Cardiac muscle cell (in vitro differentiated cells and primary cell): Measurements from ENCODE around the gene DLG4. TPM values are rescaled to one million over a fixed set of nuclear protein-coding genes. Genes with fewer than 3 reads are reported as not detected.

Experiments used
- DNase-seq, 2 donors: peaks; one replicate each; pipeline versions ENCODE4 v3.0.0 to v3.0.0-alpha.2; 2010 to 2017; ENCODE audit warnings: low read depth in 1 of 2, low spot score in 1 of 2
- H3K27ac ChIP-seq: fragments of 200-600 bp; sonication (generic); 2 replicates; pipeline ENCODE4 v1.5.1; 2016
- H3K27me3 ChIP-seq: fragments of 200-600 bp; sonication (generic); 2 replicates; pipeline ENCODE4 v1.6.0; 2016; ENCODE audit warnings: control low read depth
- H3K36me3 ChIP-seq: fragments of 200-600 bp; sonication (generic); 2 replicates; pipeline ENCODE4 v1.5.1; 2016; ENCODE audit warnings: control low read depth
- H3K4me1 ChIP-seq: fragments of 200-600 bp; sonication (generic); 2 replicates; pipeline ENCODE4 v1.8.1; 2017; ENCODE audit warnings: low read depth, mild to moderate bottlenecking, mixed run types
- H3K4me3 ChIP-seq: fragments of 200-600 bp; sonication (generic); 2 replicates; pipeline ENCODE4 v1.5.1; 2016; ENCODE audit warnings: mild to moderate bottlenecking
- H3K9me3 ChIP-seq: fragments of 200-600 bp; sonication (generic); 2 replicates; pipeline ENCODE4 v1.5.1; 2017; ENCODE audit warnings: low read depth, mild to moderate bottlenecking, control low read depth
- polyA plus RNA-seq: library from polyadenylated mRNA; unstranded; fragments of >200 nt; fragmentation: Nextera tagmentation; extraction: Ambion mirVana; gene quantifications from 2 replicates; pipeline ENCODE4 v1.2.1, GENCODE V29; 2016
- total RNA-seq: library from RNA; depleted of rRNA; stranded (reverse); fragments of >200 nt; gene quantifications from 2 replicates; pipeline ENCODE4 v1.2.3, GENCODE V29; 2016
- TF ChIP-seq, protein P1 (sequence below): IDR thresholded peaks from 2 replicates; pipeline ENCODE4 v1.5.1; 2012; ENCODE audit warnings: low read depth, mild to moderate bottlenecking, low read length

DLG4 gene
- total and polyA plus RNA-seq, 2 experiments from 2014 or later, result 6.8 to 40.6 TPM

DNA sequence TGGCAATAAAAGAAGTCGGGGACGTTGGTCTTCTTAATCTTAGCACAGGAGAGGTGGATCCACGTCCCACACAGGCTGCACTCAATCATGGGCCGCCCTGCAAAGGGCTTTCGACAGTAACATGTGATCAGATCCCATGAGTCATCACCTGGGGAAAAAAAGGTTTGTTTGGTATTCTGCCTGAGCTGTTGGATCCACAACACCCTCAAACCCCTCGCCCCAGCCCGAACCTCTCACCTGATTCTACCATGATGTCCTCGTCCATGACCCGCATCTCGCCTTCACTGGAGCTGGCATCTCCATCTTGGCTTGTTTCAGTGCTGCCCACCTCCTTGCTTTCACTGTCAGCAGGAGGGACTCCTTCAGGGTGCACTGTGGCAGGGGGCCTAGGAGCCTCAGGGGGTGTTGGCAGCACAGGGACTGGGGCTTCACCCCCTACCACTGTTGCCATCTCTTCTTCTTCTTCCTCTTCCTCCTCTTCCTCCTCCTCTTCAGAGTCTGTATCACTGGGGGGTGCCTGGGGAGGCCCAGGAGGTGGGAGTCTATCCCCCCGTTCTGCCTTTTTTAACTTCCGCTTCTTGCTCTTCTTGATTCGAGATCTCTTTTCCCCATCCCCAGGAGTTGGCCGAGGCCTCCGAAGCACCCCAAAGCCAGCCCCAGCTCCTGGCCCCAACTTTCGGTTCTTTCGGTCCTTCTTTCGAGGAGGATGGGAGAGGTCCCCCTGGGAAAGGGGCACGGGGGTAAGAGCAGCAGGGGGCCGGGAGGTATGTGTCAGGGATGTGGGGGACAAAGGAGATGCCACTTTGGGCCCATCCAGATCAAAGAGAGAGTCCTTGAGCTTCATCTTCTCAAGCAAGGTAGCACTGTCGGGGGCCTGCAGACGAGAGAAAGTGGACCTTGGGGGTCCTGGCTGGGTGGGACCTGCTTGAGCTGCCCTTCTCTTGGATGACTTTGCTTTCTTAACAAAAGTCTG is 16.3 kb upstream of the DLG4 start:
- DNase-seq, result peak in 1 of 2 donors; percentile 36
- Histone ChIP-seq H3K27ac (peak overlapping the region; percentile 83), H3K27me3 (no peaks in the 10 kb centered on the region), H3K9me3 (no peaks in the 10 kb centered on the region), H3K4me1 (peaks cover 18% of the 10 kb centered on the region), H3K36me3 (peaks cover 6% of the 10 kb centered on the region), H3K4me3 (no peak overlapping the region)
- TF ChIP-seq, protein P1, sequence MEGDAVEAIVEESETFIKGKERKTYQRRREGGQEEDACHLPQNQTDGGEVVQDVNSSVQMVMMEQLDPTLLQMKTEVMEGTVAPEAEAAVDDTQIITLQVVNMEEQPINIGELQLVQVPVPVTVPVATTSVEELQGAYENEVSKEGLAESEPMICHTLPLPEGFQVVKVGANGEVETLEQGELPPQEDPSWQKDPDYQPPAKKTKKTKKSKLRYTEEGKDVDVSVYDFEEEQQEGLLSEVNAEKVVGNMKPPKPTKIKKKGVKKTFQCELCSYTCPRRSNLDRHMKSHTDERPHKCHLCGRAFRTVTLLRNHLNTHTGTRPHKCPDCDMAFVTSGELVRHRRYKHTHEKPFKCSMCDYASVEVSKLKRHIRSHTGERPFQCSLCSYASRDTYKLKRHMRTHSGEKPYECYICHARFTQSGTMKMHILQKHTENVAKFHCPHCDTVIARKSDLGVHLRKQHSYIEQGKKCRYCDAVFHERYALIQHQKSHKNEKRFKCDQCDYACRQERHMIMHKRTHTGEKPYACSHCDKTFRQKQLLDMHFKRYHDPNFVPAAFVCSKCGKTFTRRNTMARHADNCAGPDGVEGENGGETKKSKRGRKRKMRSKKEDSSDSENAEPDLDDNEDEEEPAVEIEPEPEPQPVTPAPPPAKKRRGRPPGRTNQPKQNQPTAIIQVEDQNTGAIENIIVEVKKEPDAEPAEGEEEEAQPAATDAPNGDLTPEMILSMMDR, result no peak

DNA sequence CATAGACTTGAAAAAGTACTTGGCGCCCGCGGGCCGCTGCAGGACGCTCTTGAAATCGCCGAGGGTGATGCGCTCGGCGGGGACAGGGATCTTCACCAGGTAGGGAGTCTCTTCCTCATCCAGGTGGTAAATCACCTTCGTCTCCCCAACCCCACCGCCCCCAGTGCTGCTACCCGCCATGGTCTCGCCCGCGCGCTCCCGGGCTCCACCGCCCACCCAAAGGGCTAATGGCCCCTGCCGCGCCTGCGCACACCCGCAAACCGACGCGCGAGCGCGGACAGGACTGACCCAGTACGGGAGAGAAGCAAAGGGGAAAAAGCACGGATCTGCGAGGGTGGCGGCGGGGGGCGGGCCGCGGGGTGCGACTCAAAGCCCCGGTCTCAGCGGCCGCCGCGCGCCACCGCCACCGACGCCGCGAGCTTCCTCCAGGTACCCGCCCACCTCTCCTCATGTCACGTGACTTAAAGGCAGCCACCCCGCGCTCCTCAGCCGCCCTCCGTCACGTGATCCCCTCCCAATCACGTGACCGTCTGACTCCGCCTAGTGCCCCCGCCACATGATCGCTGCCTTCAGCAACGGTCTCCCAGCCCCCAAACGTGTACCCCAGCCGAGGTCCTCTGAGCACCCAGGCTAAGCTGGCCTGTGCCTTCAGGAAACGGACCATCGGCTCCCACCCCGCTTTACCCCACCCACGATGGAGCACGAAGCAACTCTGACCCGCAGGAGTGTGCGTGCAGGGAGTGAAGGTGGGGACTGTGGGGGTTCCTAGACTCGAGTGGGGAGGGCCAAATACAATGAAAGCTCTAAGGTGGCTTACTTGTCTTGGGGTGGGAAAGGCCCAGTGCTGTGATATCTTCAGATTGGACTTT is 14.7 kb upstream of the DLG4 start, which contains the start of gene DVL2:
Gene DVL2 (minus strand): TSS at position 435 of the 869 bp plus-strand sequence. CDS start 255 bp downstream, at position 180.
- Histone ChIP-seq H3K9me3 (no peaks in the 10 kb centered on the region), H3K27ac (peak within 1 kb of the TSS; percentile 89), H3K27me3 (no peaks in the 10 kb centered on the region), H3K4me1 (peaks cover 9% of the 10 kb centered on the region), H3K4me3 (peak within 1 kb of the TSS; percentile 79), H3K36me3 (peaks cover 8% of the 10 kb centered on the region)
- peak; percentile 96 to 97 for DNase-seq
- TF ChIP-seq, protein P1, result no peak

DNA sequence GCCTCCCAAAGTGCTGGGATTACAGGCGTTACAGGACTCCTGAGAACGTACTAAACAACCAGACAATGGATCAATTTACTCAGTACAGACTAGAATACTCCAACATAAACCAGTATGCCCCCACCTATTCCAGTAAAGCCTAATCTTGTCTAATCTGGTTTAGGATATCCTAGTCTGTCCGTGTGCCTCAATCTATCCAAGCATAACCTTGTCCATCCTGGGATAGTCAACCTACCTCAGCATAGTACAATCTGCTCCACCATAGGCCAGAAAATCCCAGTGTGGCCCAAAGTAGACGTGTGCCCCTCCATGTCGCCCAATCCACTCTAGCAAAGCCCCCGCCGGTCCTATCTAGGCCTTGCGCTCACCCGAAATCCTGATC is 14.1 kb upstream of the DLG4 start:
- no peak for DNase-seq
- H3K36me3 ChIP-seq, result peaks cover 14% of the 10 kb centered on the region
- H3K27me3 ChIP-seq, result no peaks in the 10 kb centered on the region
- H3K4me3 ChIP-seq, result peak overlapping the region; percentile 79
- TF ChIP-seq, protein P1, result no peak
- no peaks in the 10 kb centered on the region for H3K9me3 ChIP-seq
- H3K27ac ChIP-seq, result peak overlapping the region; percentile 89
- peaks cover 9% of the 10 kb centered on the region for H3K4me1 ChIP-seq

DNA sequence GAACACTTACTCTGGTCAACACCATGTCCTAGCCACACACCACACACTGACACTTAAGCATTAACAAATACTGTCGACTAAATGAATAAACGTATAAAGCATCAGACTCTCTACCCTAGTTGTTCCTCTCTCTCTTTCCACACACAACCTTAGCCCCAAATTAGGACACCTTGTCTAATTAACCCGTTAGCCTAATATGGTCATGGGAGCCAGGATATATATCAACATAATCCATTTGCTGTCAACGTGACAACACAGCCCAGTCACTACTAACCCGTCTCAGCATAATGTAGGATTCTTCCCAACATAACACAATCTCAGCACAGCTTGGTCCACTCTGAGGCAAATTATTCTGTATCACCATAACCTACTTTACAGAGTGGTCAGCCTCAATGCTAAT is 12.5 kb upstream of the DLG4 start:
- TF ChIP-seq, protein P1, result no peak
- Histone ChIP-seq H3K4me3 (no peak overlapping the region), H3K27me3 (no peaks in the 10 kb centered on the region), H3K27ac (no peak overlapping the region), H3K36me3 (peaks cover 29% of the 10 kb centered on the region), H3K4me1 (peaks cover 9% of the 10 kb centered on the region), H3K9me3 (no peaks in the 10 kb centered on the region)
- no peak for DNase-seq

DNA sequence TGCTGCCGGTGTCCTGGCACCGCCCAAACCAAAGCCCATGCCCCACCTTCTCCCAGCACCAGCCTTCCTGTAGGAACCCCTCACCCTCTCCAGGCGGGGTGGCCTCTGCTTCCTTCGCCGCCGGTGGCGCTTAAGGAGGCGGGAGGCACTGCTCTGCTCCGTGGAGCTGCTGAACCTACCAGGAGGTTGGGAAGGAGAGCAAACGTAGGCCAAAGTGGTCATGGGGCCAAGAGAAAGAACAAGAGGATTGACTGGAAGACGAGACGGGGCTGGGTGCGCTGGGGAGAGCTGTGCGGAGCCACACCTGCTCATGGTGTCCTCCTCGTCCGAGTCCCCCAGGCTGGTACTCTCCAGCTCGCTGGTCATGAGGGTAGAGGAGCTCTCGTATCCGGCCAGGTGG is 9.9 kb upstream of the DLG4 start:
- TF ChIP-seq, protein P1, result no peak
- DNase-seq, result no peak

More for the DNA sequence above, 9.9 kb upstream of the DLG4 start:
- Histone ChIP-seq H3K27ac (no peak overlapping the region), H3K9me3 (no peaks in the 10 kb centered on the region), H3K4me3 (no peak overlapping the region), H3K27me3 (no peaks in the 10 kb centered on the region), H3K36me3 (peaks cover 46% of the 10 kb centered on the region), H3K4me1 (peaks cover 4% of the 10 kb centered on the region)
